ENCODE results near the gene KLF13. TPM values are rescaled to one million over a fixed set of nuclear protein-coding genes. Genes with fewer than 3 reads are reported as not detected.

KLF13 gene
- total RNA-seq, 3 donors from 2014 or later (not counting 1 experiment from before 2014, with no cell fraction given): 277 to 328 (median 300) TPM

GRCh38 chr15:31412824-31413223 is 86.2 kb downstream of the KLF13 start:
- H3K27ac ChIP-seq (ENCODE audit: low read length): no peak overlapping the region
- Mint-ChIP-seq H3K4me1 (peaks cover 13 to 17% of the 10 kb centered on the region in 2 donors), H3K9me3 (peaks cover 8% of the 10 kb centered on the region in 2 donors), H3K4me3 (peak overlapping the region; percentile 71), H3K36me3 (no peaks in the 10 kb centered on the region), H3K27ac (peak overlapping the region; percentile 35 to 68), H3K27me3 (ENCODE audit: low read depth in 2 of 2) (no peaks in the 10 kb centered on the region)
- H3K9me3 ChIP-seq (ENCODE audit: control insufficient read depth, insufficient read depth, low read length): peaks cover 5% of the 10 kb centered on the region
- H3K4me3 ChIP-seq (ENCODE audit: low read length): no peak overlapping the region
- WGBS (ENCODE audit: insufficient coverage): 53% methylated on average over 2 of the region's 2 CpGs
- no peaks in the 10 kb centered on the region for H3K36me3 ChIP-seq (ENCODE audit: control insufficient read depth, insufficient read depth, low read length)
- TF ChIP-seq, protein P1, sequence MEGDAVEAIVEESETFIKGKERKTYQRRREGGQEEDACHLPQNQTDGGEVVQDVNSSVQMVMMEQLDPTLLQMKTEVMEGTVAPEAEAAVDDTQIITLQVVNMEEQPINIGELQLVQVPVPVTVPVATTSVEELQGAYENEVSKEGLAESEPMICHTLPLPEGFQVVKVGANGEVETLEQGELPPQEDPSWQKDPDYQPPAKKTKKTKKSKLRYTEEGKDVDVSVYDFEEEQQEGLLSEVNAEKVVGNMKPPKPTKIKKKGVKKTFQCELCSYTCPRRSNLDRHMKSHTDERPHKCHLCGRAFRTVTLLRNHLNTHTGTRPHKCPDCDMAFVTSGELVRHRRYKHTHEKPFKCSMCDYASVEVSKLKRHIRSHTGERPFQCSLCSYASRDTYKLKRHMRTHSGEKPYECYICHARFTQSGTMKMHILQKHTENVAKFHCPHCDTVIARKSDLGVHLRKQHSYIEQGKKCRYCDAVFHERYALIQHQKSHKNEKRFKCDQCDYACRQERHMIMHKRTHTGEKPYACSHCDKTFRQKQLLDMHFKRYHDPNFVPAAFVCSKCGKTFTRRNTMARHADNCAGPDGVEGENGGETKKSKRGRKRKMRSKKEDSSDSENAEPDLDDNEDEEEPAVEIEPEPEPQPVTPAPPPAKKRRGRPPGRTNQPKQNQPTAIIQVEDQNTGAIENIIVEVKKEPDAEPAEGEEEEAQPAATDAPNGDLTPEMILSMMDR (IDR thresholded peaks at IDR 0.05): no peak
- DNase-seq (no peak), ATAC-seq (peak; percentile 63 to 95 (median 68))
- intact Hi-C loops (cut with micrococcal nuclease): no loop called here
- H3K27me3 ChIP-seq (ENCODE audit: control insufficient read depth, insufficient read depth, low read length): no peaks in the 10 kb centered on the region
- no peaks in the 10 kb centered on the region for H3K4me1 ChIP-seq (ENCODE audit: control insufficient read depth, insufficient read depth, low read length)

- H3K36me3 Mint-ChIP-seq: peaks cover 14% of the 10 kb centered on the region
- no peaks in the 10 kb centered on the region for H3K27me3 Mint-ChIP-seq (ENCODE audit: low read depth in 2 of 2)
- no peak for DNase-seq
- no CpG with 5 or more reads among the region's 1 CpG for WGBS (ENCODE audit: insufficient coverage)
- peaks cover 13 to 17% of the 10 kb centered on the region in 2 donors for H3K4me1 Mint-ChIP-seq
- H3K27me3 ChIP-seq (ENCODE audit: control insufficient read depth, insufficient read depth, low read length): no peaks in the 10 kb centered on the region
- H3K9me3 ChIP-seq (ENCODE audit: control insufficient read depth, insufficient read depth, low read length): peaks cover 7% of the 10 kb centered on the region
- TF ChIP-seq, protein P1 (IDR thresholded peaks at IDR 0.05): no peak
- ATAC-seq: no peak
- H3K4me1 ChIP-seq (ENCODE audit: control insufficient read depth, insufficient read depth, low read length): no peaks in the 10 kb centered on the region
- peaks cover 7 to 8% of the 10 kb centered on the region in 2 donors for H3K9me3 Mint-ChIP-seq
- H3K4me3 ChIP-seq (ENCODE audit: low read length): no peak overlapping the region
- no peak overlapping the region for H3K27ac ChIP-seq (ENCODE audit: low read length)
- H3K4me3 Mint-ChIP-seq: no peak overlapping the region
- intact Hi-C loops (cut with micrococcal nuclease): no loop called here
- no peaks in the 10 kb centered on the region for H3K36me3 ChIP-seq (ENCODE audit: control insufficient read depth, insufficient read depth, low read length)
- no peak overlapping the region for H3K27ac Mint-ChIP-seq
These were observed 88.6 kb downstream of the KLF13 start for GRCh38 chr15:31415201-31415600.

DNA sequence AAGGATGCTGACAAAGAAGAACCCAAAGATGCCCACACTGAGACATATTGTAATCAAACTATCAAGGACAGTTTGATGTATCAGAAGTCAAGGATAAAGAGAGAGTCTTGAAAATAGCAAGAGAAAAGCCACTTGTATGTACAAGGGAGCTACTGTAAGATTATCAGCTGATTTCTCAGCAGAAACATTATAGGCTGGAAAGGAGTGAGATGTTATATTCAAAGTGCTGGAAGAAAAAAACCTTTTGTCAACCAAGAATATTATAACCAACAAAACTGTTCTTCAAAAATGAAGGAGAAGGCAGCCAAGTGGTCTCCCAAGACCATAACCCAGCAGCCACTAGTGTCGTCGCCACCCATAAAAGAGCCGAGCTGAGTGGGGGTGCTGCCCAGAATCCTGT is 93.2 kb downstream of the KLF13 start:
- no peak for DNase-seq
- Histone ChIP-seq H3K4me3 (ENCODE audit: low read length) (no peak overlapping the region), H3K27ac (ENCODE audit: low read length) (no peak overlapping the region), H3K4me1 (ENCODE audit: control insufficient read depth, insufficient read depth, low read length) (no peaks in the 10 kb centered on the region), H3K9me3 (ENCODE audit: control insufficient read depth, insufficient read depth, low read length) (peaks cover 11% of the 10 kb centered on the region), H3K36me3 (ENCODE audit: control insufficient read depth, insufficient read depth, low read length) (no peaks in the 10 kb centered on the region), H3K27me3 (ENCODE audit: control insufficient read depth, insufficient read depth, low read length) (no peaks in the 10 kb centered on the region)
- H3K9me3 Mint-ChIP-seq: peaks cover 7 to 8% of the 10 kb centered on the region in 2 donors
- no peak overlapping the region for H3K27ac Mint-ChIP-seq
- no peaks in the 10 kb centered on the region for H3K27me3 Mint-ChIP-seq (ENCODE audit: low read depth in 2 of 2)
- H3K4me1 Mint-ChIP-seq: peaks cover 0 to 4% of the 10 kb centered on the region in 2 donors
- TF ChIP-seq, protein P1 (IDR thresholded peaks at IDR 0.05): no peak
- no peak overlapping the region for H3K4me3 Mint-ChIP-seq
- H3K36me3 Mint-ChIP-seq: peaks cover 14% of the 10 kb centered on the region
- 97% methylated on average over 3 of the region's 3 CpGs for WGBS (ENCODE audit: insufficient coverage)
- intact Hi-C loops (cut with micrococcal nuclease): no loop called here
- no peak for ATAC-seq

- intact Hi-C loops (cut with micrococcal nuclease): no loop called here
- no peaks in the 10 kb centered on the region for H3K9me3 Mint-ChIP-seq
These were observed 100.8 kb downstream of the KLF13 start for GRCh38 chr15:31427411-31427810.

More at GRCh38 chr15:31427411-31427810, 100.8 kb downstream of the KLF13 start:
- 100% methylated on average over 1 of the region's 1 CpG for WGBS (ENCODE audit: insufficient coverage)
- H3K4me3 ChIP-seq (ENCODE audit: low read length): no peak overlapping the region
- no peak overlapping the region for H3K27ac ChIP-seq (ENCODE audit: low read length)
- ATAC-seq (peak; percentile 32 to 60 (median 37)), DNase-seq (no peak)
- no peaks in the 10 kb centered on the region for H3K9me3 ChIP-seq (ENCODE audit: control insufficient read depth, insufficient read depth, low read length)
- Mint-ChIP-seq H3K27me3 (ENCODE audit: low read depth in 2 of 2) (no peaks in the 10 kb centered on the region), H3K36me3 (no peaks in the 10 kb centered on the region), H3K4me3 (no peak overlapping the region), H3K27ac (no peak overlapping the region), H3K4me1 (peaks cover 14 to 26% of the 10 kb centered on the region in 2 donors)
- H3K4me1 ChIP-seq (ENCODE audit: control insufficient read depth, insufficient read depth, low read length): peaks cover 3% of the 10 kb centered on the region
- no peaks in the 10 kb centered on the region for H3K27me3 ChIP-seq (ENCODE audit: control insufficient read depth, insufficient read depth, low read length)
- H3K36me3 ChIP-seq (ENCODE audit: control insufficient read depth, insufficient read depth, low read length): no peaks in the 10 kb centered on the region
- TF ChIP-seq, protein P1 (IDR thresholded peaks at IDR 0.05): no peak

Measured in natural killer cell (primary cell).